MM.1S (cell line): ENCODE data around the gene MAS1L.

Experiments used
- EZH2 ChIP-seq: fragments of 300-600 bp; sonication (generic); optimal IDR thresholded peaks from 2 replicates; pipeline ENCODE3; 2017; ENCODE audit warnings: low read depth, mild to moderate bottlenecking, antibody characterized with exemption, low read length, mixed read lengths
- TF ChIP-seq, protein P1 (sequence below): fragments of 300-600 bp; sonication (generic); IDR thresholded peaks from 2 replicates; pipeline ENCODE4 v1.5.1; 2016; ENCODE audit warnings: antibody characterized with exemption, low read length, mixed read lengths

- TF ChIP-seq, protein P1, sequence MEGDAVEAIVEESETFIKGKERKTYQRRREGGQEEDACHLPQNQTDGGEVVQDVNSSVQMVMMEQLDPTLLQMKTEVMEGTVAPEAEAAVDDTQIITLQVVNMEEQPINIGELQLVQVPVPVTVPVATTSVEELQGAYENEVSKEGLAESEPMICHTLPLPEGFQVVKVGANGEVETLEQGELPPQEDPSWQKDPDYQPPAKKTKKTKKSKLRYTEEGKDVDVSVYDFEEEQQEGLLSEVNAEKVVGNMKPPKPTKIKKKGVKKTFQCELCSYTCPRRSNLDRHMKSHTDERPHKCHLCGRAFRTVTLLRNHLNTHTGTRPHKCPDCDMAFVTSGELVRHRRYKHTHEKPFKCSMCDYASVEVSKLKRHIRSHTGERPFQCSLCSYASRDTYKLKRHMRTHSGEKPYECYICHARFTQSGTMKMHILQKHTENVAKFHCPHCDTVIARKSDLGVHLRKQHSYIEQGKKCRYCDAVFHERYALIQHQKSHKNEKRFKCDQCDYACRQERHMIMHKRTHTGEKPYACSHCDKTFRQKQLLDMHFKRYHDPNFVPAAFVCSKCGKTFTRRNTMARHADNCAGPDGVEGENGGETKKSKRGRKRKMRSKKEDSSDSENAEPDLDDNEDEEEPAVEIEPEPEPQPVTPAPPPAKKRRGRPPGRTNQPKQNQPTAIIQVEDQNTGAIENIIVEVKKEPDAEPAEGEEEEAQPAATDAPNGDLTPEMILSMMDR, result no peak
- TF ChIP-seq EZH2, result no peak
Measured at GRCh38 chr6:29501106-29501505, 13.3 kb upstream of the MAS1L start.
